HCT116 (cell line): ENCODE results near the gene HBP1. TPM values are rescaled to one million over a fixed set of nuclear protein-coding genes. Genes with fewer than 3 reads are reported as not detected.

ENCODE experiments used
- ATAC-seq: fragments of 200-7000 bp; cut with Tn5 transposase; 2 replicates; pipeline ENCODE4 v1.9.1; 2020; ENCODE audit warnings: mild to moderate bottlenecking, moderate library complexity
- BruUV-seq: library from RNA; stranded (reverse); fragments of 400-500 nt; replicated peaks from 2 replicates; lab custom pipeline; 2021; lab: Mats Ljungman, UMichigan
- CTCF ChIA-PET: fragments of 300-600 bp; sonication (Branson Sonifier 250); formaldehyde crosslinking; loops from one replicate; lab custom pipeline; 2021; ENCODE audit warnings: antibody characterized with exemption; lab: Charles Lee
- POLR2A ChIA-PET: fragments of 300-600, 350-600 bp; sonication (Branson Sonifier 250); formaldehyde crosslinking; loops from one replicate; lab custom pipeline; 2021; ENCODE audit warnings: antibody characterized with exemption; lab: Charles Lee
- RAD21 ChIA-PET, 2 experiments: fragments of 300-600 bp; sonication (Branson Sonifier 250); formaldehyde crosslinking; loops; one replicate each; lab custom pipeline; 2023; ENCODE audit warnings: low total read pairs in 2 of 2; ENCODE audit not compliant: uncharacterized antibody in 2 of 2, unreplicated experiment in 2 of 2, low non-redundant PET in 1 of 2; lab: Charles Lee
- DNase-seq: peaks from one replicate; pipeline ENCODE4 v3.0.0-alpha.2; 2010; ENCODE audit warnings: low read depth, low spot score
- H2AFZ ChIP-seq: fragments of 200-600 bp; shearing (Covaris generic), sonication (generic); 2 replicates; pipeline ENCODE4 v1.6.1; 2017; ENCODE audit warnings: low read depth, mixed run types, mixed read lengths, antibody characterized with exemption, low read length; ENCODE audit not compliant: poor library complexity, severe bottlenecking
- H3K27ac ChIP-seq: 2 replicates; pipeline ENCODE4 v1.5.1; 2012; ENCODE audit warnings: low read depth, low read length
- H3K27me3 ChIP-seq: fragments of 200-600 bp; sonication (generic); 2 replicates; pipeline ENCODE4 v1.6.1; 2016; ENCODE audit warnings: mixed run types, low read length, mixed read lengths; ENCODE audit not compliant: insufficient read depth
- H3K36me3 ChIP-seq, 2 experiments: fragments of 200-500 bp in 1 of 2; fragments of 200-600 bp in 1 of 2; sonication (Bioruptor generic) in 1 of 2; sonication (generic) in 1 of 2; 2 replicates each; pipeline versions ENCODE4 v1.5.1 to v1.6.1; 2014 to 2016; ENCODE audit warnings: low read length in 2 of 2, inconsistent platforms in 1 of 2, mixed read lengths in 1 of 2, mixed run types in 1 of 2; ENCODE audit not compliant: insufficient read depth in 2 of 2, control insufficient read depth in 1 of 2
- H3K4me1 ChIP-seq, 2 experiments: fragments of 200-600 bp in 1 of 2; sonication (generic) in 1 of 2; 2 replicates each; pipeline versions ENCODE4 v1.5.1 to v1.6.1; 2012 to 2017; ENCODE audit warnings: low read length in 2 of 2, inconsistent platforms in 1 of 2, mild to moderate bottlenecking in 1 of 2, mixed read lengths in 1 of 2, mixed run types in 1 of 2, moderate library complexity in 1 of 2; ENCODE audit not compliant: insufficient read depth in 2 of 2, control insufficient read depth in 1 of 2
- H3K4me2 ChIP-seq: fragments of 200-600 bp; sonication (generic); 2 replicates; pipeline ENCODE4 v1.6.1; 2017; ENCODE audit warnings: mixed run types, low read length, mixed read lengths
- H3K4me3 ChIP-seq, 2 experiments: fragments of 200-600 bp in 1 of 2; sonication (generic) in 1 of 2; replicated peaks in 1 of 2; 2 replicates each; pipeline ENCODE4 v1.5.1; 2011 to 2016; ENCODE audit warnings: low read length in 2 of 2, control low read depth in 1 of 2, low read depth in 1 of 2, mild to moderate bottlenecking in 1 of 2, mixed read lengths in 1 of 2, mixed run types in 1 of 2
- H3K79me2 ChIP-seq: fragments of 200-600 bp; sonication (generic); 2 replicates; pipeline ENCODE4 v1.6.1; 2017; ENCODE audit warnings: mild to moderate bottlenecking, mixed run types, low read length, moderate library complexity, mixed read lengths; ENCODE audit not compliant: insufficient read depth
- H3K9ac ChIP-seq: fragments of 200-600 bp; sonication (generic); 2 replicates; pipeline ENCODE4 v1.6.1; 2016; ENCODE audit warnings: low read length, mixed read lengths
- H3K9me2 ChIP-seq: fragments of 200-600 bp; sonication (generic), shearing (Covaris generic); 2 replicates; pipeline ENCODE4 v1.6.1; 2017; ENCODE audit warnings: mixed run types, mild to moderate bottlenecking, moderate library complexity; ENCODE audit not compliant: insufficient read depth
- H3K9me3 ChIP-seq, 2 experiments: fragments of 200-500 bp in 1 of 2; fragments of 200-600 bp in 1 of 2; sonication (Bioruptor generic) in 1 of 2; sonication (generic) in 1 of 2; 2 replicates each; pipeline ENCODE4 v1.6.1; 2014 to 2017; ENCODE audit warnings: low read length in 2 of 2, mixed read lengths in 2 of 2, inconsistent platforms in 1 of 2, low read depth in 1 of 2, mild to moderate bottlenecking in 1 of 2, mixed run types in 1 of 2, moderate library complexity in 1 of 2; ENCODE audit not compliant: control insufficient read depth in 1 of 2, insufficient read depth in 1 of 2
- H4K20me1 ChIP-seq: fragments of 200-600 bp; sonication (generic), shearing (Covaris generic); 2 replicates; pipeline ENCODE4 v1.6.1; 2017; ENCODE audit warnings: mixed run types, mild to moderate bottlenecking, moderate library complexity; ENCODE audit not compliant: insufficient read depth
- CBX3 ChIP-seq: IDR thresholded peaks from 2 replicates; pipeline ENCODE4 v1.6.1; 2012; ENCODE audit warnings: low read depth
- CEBPB ChIP-seq: IDR thresholded peaks from 2 replicates; pipeline ENCODE4 v1.6.1; 2012; ENCODE audit warnings: low read depth
- CTCF ChIP-seq, 3 experiments: fragments of 200-600 bp in 1 of 3; sonication (generic) in 1 of 3; IDR thresholded peaks in 2 of 3; conservative IDR thresholded peaks in 1 of 3; 2 replicates each; pipeline ENCODE4 v1.5.1; 2012 to 2017; ENCODE audit warnings: low read depth in 2 of 3, low read length in 2 of 3, antibody characterized with exemption in 1 of 3, borderline replicate concordance in 1 of 3, control low read depth in 1 of 3, mild to moderate bottlenecking in 1 of 3, mixed read lengths in 1 of 3, mixed run types in 1 of 3, moderate library complexity in 1 of 3; ENCODE audit not compliant: insufficient read depth in 1 of 3
- EZH2 ChIP-seq: fragments of 200-600 bp; sonication (generic); IDR thresholded peaks from 2 replicates; pipeline ENCODE4 v1.6.1; 2017; ENCODE audit warnings: antibody characterized with exemption, mixed run types
- EZH2phosphoT487 ChIP-seq: fragments of 200-600 bp; IDR thresholded peaks from 2 replicates; pipeline ENCODE4 v1.6.1; 2018; ENCODE audit warnings: antibody characterized with exemption, borderline replicate concordance
- SIN3A ChIP-seq: IDR thresholded peaks from 2 replicates; pipeline ENCODE4 v1.6.1; 2012; ENCODE audit warnings: low read depth
- SP1 ChIP-seq: IDR thresholded peaks from 2 replicates; pipeline ENCODE4 v1.6.1; 2012; ENCODE audit warnings: low read depth
- TCF7L2 ChIP-seq: IDR thresholded peaks from 2 replicates; pipeline ENCODE4 v1.7.0; 2011; ENCODE audit warnings: borderline replicate concordance, inconsistent platforms; ENCODE audit not compliant: insufficient read depth, insufficient read length; ENCODE audit errors: extremely low read depth
- YY1 ChIP-seq: IDR thresholded peaks from 2 replicates; pipeline ENCODE4 v1.6.1; 2011; ENCODE audit warnings: low read length, low read depth, moderate library complexity, mild to moderate bottlenecking; ENCODE audit not compliant: insufficient replicate concordance; ENCODE audit errors: extremely low read depth
- ZFX ChIP-seq: fragments of 450-650 bp; IDR thresholded peaks from 2 replicates; pipeline ENCODE4 v1.6.1; 2017
- intact Hi-C: fragments of 100-400 bp; cut with micrococcal nuclease; formaldehyde crosslinking; loops from 2 replicates; pipeline ENCODE4 v1.10.0; 2022
- total RNA-seq: library from RNA; stranded (reverse); gene quantifications from one replicate; pipeline ENCODE4 v1.2.1, GENCODE V29; 2021; ENCODE audit not compliant: unreplicated experiment
- TF ChIP-seq, protein P1 (sequence below): IDR thresholded peaks from 2 replicates; pipeline ENCODE4 v1.6.1; 2012; ENCODE audit warnings: low read depth

Gene HBP1
- total RNA-seq, 1 experiment from 2014 or later = 24.3 TPM

DNA sequence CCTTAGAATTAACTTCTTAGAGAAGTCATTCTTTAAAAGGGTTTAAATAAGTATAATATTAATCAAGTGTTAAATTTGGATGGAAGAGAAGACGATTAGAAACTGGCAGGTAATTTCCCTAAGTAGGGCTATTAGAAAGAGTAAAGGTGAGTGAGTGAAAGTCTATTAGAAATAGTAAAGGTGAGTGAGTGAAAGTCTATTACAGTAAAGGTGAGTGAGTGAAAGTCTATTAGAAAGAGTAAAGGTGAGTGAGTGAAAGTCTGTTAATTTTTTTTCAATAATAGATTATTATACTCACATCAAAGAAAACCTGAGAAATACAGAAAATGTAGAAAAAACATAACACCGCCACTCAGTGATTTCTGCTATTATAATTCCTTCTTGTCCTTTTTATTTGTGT lies 10.8 kb upstream of the HBP1 start (continued):
- TF ChIP-seq CTCF (IDR thresholded peaks at IDR 0.05 in 2 of 3, conservative IDR thresholded peaks at IDR 0.05 in 1 of 3; ENCODE audit: borderline replicate concordance in 1 of 3, insufficient read depth in 1 of 3, low read depth in 2 of 3, low read length in 2 of 3) (no peak), CBX3 (no peak), TCF7L2 (no peak)
- TF ChIP-seq, protein P1, sequence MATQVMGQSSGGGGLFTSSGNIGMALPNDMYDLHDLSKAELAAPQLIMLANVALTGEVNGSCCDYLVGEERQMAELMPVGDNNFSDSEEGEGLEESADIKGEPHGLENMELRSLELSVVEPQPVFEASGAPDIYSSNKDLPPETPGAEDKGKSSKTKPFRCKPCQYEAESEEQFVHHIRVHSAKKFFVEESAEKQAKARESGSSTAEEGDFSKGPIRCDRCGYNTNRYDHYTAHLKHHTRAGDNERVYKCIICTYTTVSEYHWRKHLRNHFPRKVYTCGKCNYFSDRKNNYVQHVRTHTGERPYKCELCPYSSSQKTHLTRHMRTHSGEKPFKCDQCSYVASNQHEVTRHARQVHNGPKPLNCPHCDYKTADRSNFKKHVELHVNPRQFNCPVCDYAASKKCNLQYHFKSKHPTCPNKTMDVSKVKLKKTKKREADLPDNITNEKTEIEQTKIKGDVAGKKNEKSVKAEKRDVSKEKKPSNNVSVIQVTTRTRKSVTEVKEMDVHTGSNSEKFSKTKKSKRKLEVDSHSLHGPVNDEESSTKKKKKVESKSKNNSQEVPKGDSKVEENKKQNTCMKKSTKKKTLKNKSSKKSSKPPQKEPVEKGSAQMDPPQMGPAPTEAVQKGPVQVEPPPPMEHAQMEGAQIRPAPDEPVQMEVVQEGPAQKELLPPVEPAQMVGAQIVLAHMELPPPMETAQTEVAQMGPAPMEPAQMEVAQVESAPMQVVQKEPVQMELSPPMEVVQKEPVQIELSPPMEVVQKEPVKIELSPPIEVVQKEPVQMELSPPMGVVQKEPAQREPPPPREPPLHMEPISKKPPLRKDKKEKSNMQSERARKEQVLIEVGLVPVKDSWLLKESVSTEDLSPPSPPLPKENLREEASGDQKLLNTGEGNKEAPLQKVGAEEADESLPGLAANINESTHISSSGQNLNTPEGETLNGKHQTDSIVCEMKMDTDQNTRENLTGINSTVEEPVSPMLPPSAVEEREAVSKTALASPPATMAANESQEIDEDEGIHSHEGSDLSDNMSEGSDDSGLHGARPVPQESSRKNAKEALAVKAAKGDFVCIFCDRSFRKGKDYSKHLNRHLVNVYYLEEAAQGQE = no peak

- TF ChIP-seq SIN3A = no peak
- TF ChIP-seq CEBPB = no peak
- no peak for TF ChIP-seq YY1
- TF ChIP-seq EZH2phosphoT487 = no peak
- no peak for TF ChIP-seq EZH2
- TF ChIP-seq ZFX = no peak
- TF ChIP-seq SP1 = no peak
- TSS peak; percentile 30 for BruUV-seq
- no peak for DNase-seq
Observed at GRCh38 chr7:107160389-107160788, 8.4 kb upstream of the HBP1 start.

More at GRCh38 chr7:107160389-107160788, 8.4 kb upstream of the HBP1 start:
- H3K4me2 ChIP-seq = no peak overlapping the region
- no peak overlapping the region for H3K4me3 ChIP-seq
- ChIA-PET RAD21 (no interaction called here), POLR2A (no interaction called here), CTCF (interaction anchor here (1.8 kb wide), 1 partner anchor 10 kb away, joined by 5 read pairs; no protein-coding TSS in a partner anchor)
- intact Hi-C loops = no loop called here
- H3K9me3 ChIP-seq = no peaks in the 10 kb centered on the region
- ATAC-seq = no peak
- no peaks in the 10 kb centered on the region for H3K4me1 ChIP-seq
- H3K27me3 ChIP-seq = no peaks in the 10 kb centered on the region
- no peak overlapping the region for H2AFZ ChIP-seq
- no peak overlapping the region for H3K27ac ChIP-seq
- no peaks in the 10 kb centered on the region for H3K9me2 ChIP-seq
- H3K36me3 ChIP-seq = no peaks in the 10 kb centered on the region
- no peaks in the 10 kb centered on the region for H4K20me1 ChIP-seq
- H3K79me2 ChIP-seq = no peaks in the 10 kb centered on the region
- H3K9ac ChIP-seq = no peak overlapping the region
